Measurements from ENCODE around the gene TPSG1.
"Not testable (repeated sequence)": the region's sequence is repeated elsewhere in the genome, so short reads cannot be mapped to it uniquely, and the experiment has no call there.

Gene TPSG1

DNA sequence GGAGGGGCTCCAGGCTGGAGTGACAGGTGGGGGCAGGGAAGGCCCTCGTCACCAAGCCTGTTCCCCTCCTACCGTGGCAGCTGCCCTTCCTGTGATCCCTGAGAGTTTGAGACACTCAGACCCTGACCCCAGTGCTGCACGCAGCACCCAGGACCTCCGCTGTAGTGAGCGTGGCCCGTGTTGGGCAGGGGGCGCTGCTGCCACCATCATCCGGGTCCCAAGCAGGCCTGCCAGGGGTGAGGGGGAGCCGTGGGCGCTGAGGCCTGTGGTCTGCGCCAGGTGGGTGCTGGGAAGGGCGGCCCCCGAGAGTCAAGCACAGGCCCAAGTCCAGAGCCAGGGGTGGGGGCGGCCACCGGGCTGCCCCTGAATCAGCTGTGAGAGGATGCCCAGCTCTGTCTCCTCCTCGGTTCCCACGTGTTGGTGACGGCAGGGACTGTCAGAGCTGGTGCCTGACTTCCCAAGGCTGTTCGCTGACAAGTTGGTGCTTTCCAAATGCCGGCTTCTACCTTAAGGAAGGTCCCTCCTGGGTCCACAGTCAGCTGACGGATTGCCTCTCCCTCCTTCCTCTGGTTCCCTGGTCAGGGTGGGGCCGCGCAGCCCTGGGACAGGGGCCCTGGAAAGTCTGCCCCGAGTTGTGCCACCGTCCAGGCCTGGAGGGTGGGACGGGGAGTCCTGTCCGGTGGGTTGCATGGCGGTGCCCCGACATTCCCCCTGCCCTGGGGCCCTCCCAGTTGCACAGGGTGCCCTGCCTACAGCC lies 31.1 kb downstream of the TPSG1 start:
- DNase-seq: no peak

DNA sequence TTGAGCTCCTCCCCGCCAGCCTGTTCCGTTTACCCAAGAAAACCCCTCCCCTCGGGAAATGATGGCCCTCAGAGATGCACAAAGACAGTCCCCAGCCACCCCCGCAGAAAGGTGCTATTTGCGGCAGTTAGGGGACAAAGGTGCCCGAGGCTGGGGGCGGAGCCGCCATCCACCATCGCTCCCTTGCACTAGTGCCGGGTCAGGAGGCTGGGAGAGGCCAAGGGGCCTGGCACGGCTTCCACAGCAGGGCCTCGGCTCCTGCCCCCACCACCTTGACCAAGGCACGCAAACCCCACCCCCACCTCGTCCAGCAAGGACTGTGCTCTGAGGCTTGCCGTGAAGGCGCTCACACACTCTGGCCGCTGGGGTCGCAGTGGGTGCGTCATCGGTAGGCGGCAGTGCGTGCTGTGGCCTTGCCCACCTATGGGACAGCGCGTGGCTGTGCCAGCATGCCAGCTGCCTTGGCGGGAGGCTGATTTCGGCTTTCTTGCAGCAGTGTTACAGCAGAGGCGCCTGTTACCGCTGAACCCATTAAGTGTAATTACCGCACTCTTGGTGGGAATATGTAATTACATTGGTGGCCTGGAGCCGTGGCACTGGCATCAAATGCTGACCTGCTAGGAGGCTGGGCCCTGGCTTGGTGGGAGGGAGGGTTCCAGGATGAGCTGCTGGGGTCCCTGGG lies 31.8 kb downstream of the TPSG1 start:
- no peak for DNase-seq

DNA sequence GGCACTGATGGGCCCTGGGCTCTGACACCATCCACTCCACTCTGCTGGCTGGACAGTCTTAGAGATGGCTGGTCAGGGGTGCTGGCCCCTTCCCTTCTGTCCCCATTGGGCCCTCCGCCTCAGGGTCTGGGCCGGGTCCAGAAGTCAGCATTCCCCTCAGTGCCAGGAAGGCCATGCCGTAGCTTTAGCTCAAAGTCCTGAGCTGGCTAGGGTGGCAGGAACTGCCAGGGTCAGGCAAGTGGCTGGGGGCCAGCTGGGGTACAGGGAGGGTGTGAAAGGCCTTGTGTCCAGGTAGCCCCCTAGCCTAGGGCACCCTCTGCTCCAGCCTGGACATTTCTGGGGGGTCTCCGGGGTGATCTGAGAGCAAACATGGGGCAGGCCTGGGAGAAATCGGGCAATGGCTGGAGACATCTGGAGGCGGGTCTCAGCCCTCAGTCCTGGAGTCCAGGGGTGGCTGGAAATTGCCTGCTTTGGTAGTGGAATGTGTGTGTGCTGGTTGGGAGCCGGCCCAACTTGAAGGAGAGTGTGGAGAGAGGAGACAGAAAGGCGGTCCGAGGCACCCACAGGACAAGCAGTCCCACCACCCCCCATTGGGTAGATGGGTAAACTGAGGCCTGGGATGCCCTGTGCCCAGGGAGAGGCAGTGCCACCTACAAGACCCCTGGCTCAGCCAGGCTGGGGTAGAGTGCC lies 32.5 kb downstream of the TPSG1 start:
- DNase-seq: no peak

DNA sequence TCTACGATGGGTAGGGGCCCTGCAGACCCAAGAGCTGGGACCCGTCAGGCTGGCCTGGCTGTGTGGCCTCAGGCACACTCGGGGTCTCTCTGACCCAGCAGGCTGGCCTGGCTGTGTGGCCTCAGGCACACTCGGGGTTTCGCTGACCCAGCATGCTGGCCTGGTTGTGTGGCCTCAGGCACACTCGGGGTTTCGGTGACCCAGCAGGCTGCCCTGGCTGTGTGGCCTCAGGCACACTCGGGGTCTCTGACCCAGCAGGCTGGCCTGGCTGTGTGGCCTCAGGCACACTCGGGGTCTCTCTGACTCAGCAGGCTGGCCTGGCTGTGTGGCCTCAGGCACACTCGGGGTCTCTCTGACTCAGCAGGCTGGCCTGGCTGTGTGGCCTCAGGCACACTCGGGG lies 34.3 kb downstream of the TPSG1 start:
- DNase-seq: not testable (repeated sequence)

DNA sequence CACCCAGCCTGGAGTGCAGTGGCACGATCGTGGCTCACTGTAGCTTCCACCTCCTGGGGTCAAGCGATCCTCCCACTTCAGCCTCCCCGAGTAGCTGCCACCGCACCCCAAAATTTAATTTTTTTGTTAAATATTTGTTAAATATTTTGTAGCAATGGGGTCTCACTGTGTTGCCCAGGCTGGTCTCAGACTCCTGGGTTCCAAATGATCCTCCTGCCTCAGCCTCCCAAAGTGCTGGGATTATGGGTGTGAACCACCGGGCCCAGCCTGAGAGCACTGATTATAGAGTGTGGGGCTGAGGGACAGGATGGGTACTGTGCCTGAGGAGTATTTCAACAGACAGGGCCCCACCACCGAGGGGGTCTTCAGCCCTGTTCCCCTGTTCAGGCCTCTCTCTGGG lies 35.6 kb downstream of the TPSG1 start:
- no peak for DNase-seq

DNA sequence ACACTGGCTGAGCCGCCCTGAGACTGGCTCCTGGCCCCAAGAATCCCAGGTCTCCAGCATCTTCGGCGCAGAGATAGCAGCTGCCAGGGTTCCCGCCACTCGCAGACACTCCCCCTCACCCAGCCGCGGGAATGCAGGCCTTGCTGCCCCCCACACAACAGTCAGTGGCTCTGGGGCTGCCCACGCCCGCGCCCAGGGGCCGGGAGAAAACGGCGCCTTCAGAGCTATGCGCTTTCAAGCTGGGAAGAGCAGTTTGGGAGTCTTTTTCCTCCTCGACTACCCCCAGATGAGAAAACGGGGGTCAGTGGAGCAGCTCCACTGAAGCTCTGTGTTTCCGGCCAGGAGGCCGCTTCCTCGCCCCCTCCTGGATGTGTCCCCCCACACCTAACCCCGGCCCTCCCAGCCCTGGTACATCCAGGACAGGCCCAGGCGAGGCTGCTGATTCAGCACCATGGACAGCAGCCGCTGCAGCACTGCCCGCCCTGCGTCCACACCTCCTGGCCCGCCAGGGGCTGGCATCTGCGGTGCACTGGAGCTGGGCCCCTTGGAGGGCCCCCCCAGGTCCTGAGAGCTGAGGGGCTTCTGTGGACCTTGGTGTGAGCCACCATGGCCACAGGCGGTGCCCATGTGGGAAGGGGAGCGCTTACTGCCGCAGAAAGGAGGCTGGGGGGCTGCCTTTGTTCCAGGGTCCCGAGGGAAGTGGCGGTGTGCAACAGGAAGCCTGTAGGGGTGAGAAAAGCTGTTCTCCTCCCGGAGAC lies 36.5 kb downstream of the TPSG1 start:
- DNase-seq: no peak

DNA sequence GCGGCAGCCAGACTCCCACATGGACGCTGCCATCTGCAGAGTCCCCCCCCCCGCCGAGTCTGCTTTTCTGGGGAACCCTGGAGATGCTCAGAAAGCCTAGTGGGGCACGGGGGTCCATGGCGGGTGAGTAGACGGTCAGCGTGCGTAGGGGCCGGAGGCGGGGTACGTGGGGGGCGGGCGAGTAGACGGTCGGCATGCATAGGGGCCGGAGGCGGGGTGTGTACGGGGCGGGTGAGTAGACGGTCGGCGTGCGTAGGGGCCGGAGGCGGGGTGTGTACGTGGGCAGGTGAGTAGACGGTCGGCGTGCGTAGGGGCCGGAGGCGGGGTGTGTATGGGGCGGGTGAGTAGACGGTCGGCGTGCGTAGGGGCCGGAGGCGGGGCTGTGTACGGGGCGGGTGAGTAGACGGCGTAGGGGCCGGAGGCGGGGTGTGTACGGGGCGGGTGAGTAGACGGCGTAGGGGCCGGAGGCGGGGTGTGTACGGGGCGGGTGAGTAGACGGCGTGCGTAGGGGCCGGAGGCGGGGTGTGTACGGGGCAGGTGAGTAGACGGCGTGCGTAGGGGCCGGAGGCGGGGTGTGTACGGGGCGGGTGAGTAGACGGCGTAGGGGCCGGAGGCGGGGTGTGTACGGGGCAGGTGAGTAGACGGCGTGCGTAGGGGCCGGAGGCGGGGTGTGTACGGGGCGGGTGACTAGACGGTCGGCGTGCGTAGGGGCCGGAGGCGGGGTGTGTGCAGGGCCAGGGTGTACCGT lies 39.4 kb downstream of the TPSG1 start:
- not testable (repeated sequence) for DNase-seq

DNA sequence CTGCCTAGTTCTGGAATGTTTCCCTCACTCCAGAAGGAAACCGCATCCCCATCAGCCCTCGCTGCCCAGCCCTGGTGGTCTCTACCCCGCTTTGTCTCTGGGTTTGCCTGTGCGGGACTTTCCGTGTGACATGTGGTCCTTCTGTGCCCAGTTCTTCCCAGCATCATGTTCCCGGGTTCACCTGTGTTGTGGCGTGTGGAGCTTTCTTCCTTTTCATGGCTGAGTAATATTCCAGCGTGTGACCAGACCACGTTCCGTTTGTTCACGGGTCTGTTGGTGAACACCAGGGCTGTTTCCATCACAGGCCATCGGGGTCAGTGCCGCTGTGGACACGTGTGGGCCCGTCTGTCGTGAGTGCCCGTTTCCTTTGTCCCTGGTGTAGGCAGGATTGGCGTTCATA lies 40.1 kb downstream of the TPSG1 start:
- DNase-seq: no peak

DNA sequence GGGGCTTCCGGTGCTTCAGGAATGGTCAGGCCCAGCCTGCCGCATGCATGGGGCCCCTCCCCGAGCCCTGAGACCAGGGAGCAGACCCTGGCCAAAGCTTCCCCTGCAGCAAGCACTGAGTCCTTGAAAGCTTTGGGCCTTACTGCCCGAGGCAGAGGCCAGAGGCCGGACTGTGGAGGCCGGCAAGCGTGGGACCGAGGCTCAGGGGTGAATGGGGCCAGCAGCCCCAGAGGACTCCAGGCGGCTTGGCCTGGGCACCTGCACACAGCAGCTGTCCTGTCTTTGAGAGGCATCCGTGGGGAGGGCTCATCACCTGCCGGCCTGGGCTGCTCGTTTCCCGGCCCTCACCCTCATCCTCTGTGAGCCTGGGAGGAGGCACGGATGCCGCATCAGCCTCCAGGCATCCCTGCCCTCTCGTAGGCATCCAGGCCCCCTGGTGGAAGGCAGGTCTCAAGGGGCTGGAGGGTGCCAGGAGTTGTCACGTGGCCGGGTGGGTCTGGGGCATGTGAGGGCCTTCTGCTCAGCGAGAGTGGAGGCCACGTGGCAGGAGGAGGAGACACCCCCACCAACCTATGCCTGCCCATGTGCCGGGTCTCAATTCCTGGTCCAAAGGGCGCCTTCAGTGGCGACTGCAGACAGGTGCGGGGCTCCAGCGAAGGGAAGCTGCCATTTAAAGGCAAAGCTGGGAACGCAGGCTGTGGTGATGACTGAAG lies 40.8 kb downstream of the TPSG1 start:
- DNase-seq: no peak

DNA sequence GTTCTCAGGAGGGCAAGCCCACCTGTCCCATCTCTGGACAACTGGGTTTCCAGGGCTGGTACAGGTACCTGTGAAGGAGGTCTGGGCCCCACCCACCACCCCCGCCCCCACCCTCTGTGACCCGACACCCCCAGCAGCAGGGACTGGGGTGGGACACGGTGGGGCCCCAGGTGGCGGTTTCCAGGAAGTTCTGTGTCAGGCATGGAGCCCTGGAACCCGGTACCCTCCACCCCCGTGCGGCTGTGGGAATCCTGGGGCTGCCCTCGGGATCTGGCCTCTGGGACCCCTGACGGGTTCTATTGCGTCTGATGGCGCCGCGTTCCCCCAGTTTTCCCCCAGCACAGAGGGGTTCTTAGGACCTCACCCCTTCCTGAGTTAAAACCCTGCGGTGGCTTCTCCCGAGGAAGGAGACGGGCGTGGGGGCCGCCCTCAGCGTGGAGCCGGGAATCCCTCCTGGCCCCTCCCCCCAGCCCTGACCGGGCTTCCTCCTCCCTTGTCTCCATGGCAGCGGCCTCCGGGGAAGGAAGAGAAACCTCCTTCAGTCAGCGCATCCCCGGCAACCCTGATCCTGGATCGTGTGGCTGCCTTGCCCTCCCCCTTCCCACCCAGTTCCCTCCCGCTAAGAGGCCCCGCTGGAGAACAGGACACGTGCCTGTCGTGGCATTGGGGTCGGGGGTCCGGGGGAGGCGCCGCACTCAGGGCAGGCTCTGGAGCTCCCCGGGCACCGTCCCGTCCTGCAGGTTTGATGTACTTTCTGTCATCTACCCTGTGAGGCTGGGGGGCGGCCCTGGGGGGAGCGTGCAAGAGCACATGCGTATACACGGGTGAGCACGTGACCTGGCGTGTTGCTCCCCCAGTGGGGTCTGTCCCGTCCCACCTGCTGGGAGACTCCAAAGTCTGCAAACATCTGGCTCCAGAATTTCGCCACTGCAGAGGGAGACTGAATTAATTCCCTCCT lies 41.8 kb downstream of the TPSG1 start:
- no peak for DNase-seq

DNA sequence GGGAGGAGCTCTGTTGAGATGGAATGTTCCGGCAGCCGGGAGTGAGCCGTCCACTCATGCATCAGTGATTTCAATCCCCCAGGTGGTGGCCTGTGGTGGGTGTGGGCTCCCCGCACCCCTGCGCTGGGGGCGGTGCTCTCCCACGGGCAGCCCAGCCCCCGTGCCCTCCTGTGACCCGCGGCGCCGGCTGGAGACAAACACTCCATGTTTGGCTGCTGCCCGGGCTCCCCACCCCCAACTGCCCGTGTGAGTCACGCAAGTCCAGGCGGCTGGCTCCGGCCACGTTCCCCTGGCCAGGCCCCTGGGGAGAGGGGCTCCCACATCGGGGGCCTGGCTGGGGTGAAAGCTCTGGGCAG lies 42.8 kb downstream of the TPSG1 start:
- no peak for DNase-seq

DNA sequence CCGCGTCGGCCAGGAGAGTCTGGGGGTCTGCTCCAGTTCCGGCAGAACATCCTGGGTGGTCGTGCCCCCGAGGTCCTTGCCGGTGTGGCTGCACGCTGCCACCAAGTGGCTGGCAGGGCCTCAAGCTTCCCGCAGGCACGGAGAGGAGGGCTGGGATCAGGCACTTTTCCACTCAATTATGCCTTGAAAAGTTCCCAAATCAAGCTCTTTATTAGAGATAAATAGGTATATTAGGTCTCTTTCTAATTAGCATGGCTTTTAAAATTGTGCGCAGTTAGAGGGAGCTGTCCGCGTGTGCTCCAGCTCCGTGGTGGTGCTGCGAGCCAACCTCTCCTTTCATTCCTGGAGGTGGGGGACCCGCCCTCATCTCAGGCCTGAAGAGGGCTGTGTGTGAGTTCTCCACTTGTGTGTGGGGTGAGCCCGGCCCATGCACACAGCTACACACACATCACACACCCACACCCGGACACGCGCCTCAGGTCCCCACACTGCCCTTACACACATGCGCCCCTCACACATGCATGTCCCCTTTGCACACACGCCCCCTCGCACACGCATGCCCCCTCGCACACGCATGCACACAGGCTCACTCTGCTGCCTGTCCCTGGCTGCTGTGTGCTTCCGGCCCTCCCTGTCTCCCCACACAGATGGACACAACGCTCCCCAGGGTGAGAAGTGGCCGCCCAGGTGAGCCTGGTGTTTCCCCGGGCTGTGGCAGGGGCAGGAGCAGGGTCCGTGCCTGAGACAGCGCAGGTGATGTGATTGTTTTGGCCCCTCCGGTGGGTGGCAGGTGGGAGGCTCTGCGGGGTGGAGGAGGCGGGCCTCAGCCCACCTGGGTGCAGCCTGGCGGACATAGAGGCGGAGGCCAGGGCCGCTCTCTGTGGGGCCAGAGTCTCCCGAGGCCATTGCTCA lies 43.4 kb downstream of the TPSG1 start:
- no peak for DNase-seq

DNA sequence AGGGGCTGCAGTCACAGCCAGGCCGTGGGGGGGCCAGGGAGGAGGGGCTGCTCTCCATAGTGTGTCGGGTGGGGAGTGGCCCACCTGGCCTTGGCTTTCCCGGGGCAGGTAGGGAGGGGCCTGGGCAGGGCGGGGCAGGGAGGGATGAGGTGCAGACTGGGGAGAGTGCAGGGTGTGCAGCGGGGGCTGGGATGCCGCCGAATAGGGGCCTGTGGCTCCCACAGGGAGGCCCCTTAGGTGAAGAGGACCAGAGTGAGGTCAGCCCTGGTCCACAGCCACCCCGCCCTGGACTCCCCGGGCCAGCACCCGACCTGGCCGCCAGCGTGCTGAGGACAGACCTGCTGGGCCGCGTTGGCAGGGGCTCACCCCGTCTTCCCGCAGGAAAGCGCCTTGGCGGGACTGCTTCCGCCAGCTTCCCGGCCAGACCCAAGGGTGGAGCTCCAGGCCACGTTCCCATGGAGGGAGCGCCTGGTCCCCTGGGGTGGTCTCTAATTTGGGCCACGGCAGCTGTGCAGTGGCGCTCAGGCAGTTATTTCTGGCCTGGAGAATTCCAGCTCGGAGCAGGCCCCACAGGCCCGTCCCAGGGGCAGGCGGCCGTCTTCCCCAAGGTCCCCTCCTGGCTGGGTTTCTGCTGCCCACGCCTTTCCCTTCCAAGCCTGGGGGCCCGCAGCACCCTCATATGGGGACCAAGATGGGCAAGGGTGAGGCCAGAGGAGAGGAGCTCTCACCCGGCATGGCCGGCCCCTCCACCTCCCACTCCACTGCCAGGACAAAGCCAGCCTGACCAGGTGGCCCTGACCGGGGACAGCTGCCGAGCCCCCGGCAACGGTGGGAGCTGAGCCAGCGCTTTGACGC lies 44.3 kb downstream of the TPSG1 start:
- DNase-seq: no peak

DNA sequence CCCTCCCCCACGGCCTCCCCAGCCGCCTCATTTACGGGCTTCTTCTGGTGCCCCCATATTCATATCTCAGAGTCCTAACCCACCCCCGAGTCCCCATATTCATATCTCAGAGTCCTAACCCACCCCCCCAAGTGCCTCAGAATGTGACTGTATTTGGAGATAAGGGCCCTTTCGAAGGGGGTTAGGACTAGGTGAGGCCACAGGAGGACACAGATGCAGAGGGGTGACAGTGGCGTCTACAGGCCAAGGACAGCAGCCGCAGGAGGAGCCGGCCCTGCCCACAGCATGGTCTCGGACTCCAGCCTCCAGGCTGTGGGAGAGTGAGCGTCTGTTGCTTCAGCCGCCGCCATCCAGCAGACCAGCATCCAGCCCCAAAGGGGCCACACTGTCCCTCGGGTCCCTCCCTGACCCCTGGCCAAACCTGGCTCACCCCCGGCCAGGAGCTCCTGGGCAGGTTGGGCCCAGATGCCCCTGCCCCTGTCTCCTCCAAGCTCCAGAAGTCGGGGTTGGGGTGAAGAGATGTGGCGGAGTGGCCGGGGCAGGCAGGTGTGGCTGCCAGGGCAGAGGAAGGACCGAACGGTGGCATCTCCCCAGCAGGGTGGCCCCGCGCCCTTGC lies 46.7 kb downstream of the TPSG1 start:
- no peak for DNase-seq

DNA sequence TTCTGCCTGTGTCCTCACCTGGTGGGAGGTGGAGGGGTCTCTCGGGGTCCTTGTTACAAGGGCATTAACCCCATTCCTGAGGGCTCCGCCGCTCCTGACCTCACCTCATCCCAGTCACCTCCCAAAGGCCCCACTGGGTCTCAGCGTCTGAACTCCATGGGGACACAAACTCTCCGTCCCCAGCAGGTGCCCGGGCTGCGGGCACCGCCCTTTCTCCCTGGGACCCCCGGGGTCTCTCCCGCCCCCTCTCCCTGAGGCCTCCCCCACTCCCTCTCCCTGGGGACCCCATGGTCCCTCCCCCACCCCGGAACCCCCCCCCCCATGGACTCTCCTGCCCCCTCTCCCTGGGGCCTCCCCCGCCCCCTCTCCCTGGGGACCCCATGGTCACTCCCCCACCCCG lies 47.3 kb downstream of the TPSG1 start:
- DNase-seq: no peak

DNA sequence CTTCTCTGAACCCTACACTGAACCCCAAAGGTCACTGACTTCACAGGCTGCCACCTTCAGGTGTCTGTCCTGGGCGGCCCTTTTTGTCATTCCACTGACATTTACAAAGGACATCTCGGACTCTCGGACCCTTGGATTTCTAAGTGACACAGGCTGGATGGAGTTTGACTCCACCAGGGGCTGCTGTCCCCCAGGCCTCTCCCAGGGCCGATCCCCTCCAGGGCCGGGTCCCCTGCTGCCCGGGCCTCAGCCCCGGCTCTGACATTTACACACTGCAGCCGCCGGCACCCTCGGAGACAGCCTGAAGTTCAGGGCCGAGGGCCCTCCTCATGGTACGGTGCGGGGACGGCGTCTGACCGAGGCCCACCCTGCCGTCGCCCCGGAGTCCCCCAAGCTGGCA lies 48.0 kb downstream of the TPSG1 start:
- DNase-seq: no peak

DNA sequence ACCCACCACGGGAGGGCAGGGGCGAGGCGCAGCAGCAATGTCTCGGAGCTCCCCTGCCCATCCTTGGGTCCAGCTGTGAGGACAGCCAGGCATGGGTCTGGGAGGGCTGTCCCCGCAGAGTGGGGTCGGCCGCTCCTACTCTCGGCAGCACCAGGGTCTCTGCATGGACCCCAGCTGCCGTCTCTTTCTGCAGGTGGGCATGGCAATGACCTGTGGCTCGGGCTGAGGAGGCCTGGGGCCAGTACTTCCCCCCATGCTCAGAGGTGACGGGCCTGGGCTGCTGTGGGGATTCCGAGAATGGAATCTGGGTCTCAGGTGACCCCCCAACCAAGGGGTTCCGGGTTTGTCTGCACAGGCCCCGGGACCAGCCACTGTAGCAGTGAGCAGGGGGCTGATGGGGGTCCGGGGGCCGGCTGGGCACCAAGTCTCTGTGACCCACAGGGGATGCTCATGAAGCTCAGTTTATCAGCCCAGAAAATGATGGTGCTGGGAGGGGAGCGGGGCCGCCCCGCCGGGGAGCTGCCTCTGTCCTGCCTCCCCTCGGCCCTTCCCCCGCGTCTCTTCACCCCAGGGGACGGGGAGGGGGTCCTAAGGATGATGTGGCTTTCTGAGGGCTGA lies 48.7 kb downstream of the TPSG1 start:
- no peak for DNase-seq

Measured in 8988T (cell line).